Measurements from ENCODE around the gene UNC13A. TPM values are rescaled to one million over a fixed set of nuclear protein-coding genes. Genes with fewer than 3 reads are reported as not detected.

UNC13A gene
- total RNA-seq, 1 experiment from 2014 or later: 0.28 TPM

- Mint-ChIP-seq H3K36me3 (ENCODE audit: insufficient read depth, unreplicated experiment) (no peaks in the 10 kb centered on the region), H3K4me1 (ENCODE audit: low read depth, unreplicated experiment) (peaks cover 17% of the 10 kb centered on the region), H3K27me3 (ENCODE audit: unreplicated experiment) (peaks cover 67% of the 10 kb centered on the region), H3K27ac (ENCODE audit: unreplicated experiment) (no peak overlapping the region), H3K4me3 (ENCODE audit: low read depth, unreplicated experiment) (peak overlapping the region; percentile 10), H3K9me3 (ENCODE audit: low read depth, unreplicated experiment) (no peaks in the 10 kb centered on the region)
- intact Hi-C loops (cut with micrococcal nuclease; ENCODE audit: unreplicated experiment): no loop called here
- TF ChIP-seq, protein P1, sequence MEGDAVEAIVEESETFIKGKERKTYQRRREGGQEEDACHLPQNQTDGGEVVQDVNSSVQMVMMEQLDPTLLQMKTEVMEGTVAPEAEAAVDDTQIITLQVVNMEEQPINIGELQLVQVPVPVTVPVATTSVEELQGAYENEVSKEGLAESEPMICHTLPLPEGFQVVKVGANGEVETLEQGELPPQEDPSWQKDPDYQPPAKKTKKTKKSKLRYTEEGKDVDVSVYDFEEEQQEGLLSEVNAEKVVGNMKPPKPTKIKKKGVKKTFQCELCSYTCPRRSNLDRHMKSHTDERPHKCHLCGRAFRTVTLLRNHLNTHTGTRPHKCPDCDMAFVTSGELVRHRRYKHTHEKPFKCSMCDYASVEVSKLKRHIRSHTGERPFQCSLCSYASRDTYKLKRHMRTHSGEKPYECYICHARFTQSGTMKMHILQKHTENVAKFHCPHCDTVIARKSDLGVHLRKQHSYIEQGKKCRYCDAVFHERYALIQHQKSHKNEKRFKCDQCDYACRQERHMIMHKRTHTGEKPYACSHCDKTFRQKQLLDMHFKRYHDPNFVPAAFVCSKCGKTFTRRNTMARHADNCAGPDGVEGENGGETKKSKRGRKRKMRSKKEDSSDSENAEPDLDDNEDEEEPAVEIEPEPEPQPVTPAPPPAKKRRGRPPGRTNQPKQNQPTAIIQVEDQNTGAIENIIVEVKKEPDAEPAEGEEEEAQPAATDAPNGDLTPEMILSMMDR (IDR thresholded peaks at IDR 0.05; ENCODE audit: unreplicated experiment): no peak
- no peak for DNase-seq
- CTCF ChIA-PET: no interaction called here
- BruUV-seq (replicated peaks): no TSS peak
Observed at GRCh38 chr19:17687141-17687856, 855 bp downstream of the UNC13A start.

- BruUV-seq (replicated peaks): no TSS peak
- Mint-ChIP-seq H3K4me3 (ENCODE audit: low read depth, unreplicated experiment) (no peak overlapping the region), H3K4me1 (ENCODE audit: low read depth, unreplicated experiment) (peaks cover 17% of the 10 kb centered on the region), H3K27ac (ENCODE audit: unreplicated experiment) (no peak overlapping the region), H3K9me3 (ENCODE audit: low read depth, unreplicated experiment) (no peaks in the 10 kb centered on the region), H3K36me3 (ENCODE audit: insufficient read depth, unreplicated experiment) (no peaks in the 10 kb centered on the region), H3K27me3 (ENCODE audit: unreplicated experiment) (peaks cover 70% of the 10 kb centered on the region)
- intact Hi-C loops (cut with micrococcal nuclease; ENCODE audit: unreplicated experiment): no loop called here
- TF ChIP-seq, protein P1 (IDR thresholded peaks at IDR 0.05; ENCODE audit: unreplicated experiment): no peak
- DNase-seq: no peak
- CTCF ChIA-PET: interaction anchor here (0.6 kb wide), 1 partner anchor 15 kb away, joined by 3 read pairs; no protein-coding TSS in a partner anchor
Observed at GRCh38 chr19:17686592-17687024, 1.5 kb downstream of the UNC13A start.

DNA sequence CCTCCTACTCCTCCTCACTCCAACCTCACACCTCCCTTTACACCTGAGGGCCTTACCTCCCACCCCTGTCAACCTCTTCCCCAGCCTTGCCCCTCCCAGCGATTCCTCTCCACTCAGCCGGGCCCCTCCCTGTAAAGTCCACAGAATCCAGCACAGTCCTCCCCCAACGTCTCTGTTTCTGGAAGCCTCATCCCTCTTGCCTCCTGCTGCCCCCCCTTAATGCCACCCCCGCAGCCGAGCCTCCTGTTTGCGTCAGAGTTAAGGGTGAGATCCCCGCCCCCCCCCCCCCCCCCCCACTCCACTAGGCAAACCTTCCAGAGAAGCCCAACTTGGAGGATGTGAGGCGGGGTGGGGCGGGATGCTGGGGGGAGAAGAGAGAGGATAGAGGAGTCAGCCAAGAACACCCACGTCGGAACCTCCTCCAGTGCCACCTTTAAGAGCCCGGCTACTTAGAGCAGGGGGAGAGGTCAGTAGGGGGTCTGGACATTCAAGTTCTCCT lies 2.1 kb downstream of the UNC13A start:
- CTCF ChIA-PET: interaction anchor here (0.6 kb wide), 1 partner anchor 15 kb away, joined by 3 read pairs; no protein-coding TSS in a partner anchor
- H3K36me3 Mint-ChIP-seq (ENCODE audit: insufficient read depth, unreplicated experiment): no peaks in the 10 kb centered on the region
- TF ChIP-seq, protein P1 (IDR thresholded peaks at IDR 0.05; ENCODE audit: unreplicated experiment): no peak
- no peaks in the 10 kb centered on the region for H3K9me3 Mint-ChIP-seq (ENCODE audit: low read depth, unreplicated experiment)
- no TSS peak for BruUV-seq (replicated peaks)
- DNase-seq: no peak
- peaks cover 68% of the 10 kb centered on the region for H3K27me3 Mint-ChIP-seq (ENCODE audit: unreplicated experiment)
- H3K4me3 Mint-ChIP-seq (ENCODE audit: low read depth, unreplicated experiment): no peak overlapping the region
- intact Hi-C loops (cut with micrococcal nuclease; ENCODE audit: unreplicated experiment): no loop called here
- H3K4me1 Mint-ChIP-seq (ENCODE audit: low read depth, unreplicated experiment): peaks cover 17% of the 10 kb centered on the region
- no peak overlapping the region for H3K27ac Mint-ChIP-seq (ENCODE audit: unreplicated experiment)

DNA sequence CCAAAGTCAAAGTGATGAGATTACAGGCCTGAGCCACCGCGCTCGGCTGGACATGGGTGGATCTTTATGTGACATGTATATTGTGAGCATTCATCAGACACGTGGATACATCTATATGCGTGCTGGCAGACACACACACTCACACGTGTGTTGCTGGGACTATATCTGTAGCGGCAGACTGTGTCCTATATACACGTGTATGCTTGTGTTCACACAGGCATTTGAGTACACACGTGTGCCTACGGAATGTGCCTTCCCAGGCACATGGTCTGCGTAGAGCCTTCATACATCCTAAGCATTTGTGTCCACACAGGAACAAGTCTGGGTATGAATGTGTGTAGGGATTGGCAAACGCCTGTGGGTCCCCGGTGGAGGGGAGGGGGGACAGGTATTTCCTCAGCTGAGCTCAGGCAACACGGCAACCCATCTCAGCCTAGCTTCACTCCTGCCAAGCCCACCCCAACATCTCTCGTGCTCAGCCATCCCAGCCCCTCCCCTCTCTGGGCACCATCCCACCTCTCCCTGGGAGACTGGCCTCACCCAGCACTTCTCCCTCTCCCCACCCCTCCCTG lies 2.6 kb downstream of the UNC13A start:
- Mint-ChIP-seq H3K9me3 (ENCODE audit: low read depth, unreplicated experiment) (no peaks in the 10 kb centered on the region), H3K4me1 (ENCODE audit: low read depth, unreplicated experiment) (peaks cover 17% of the 10 kb centered on the region), H3K36me3 (ENCODE audit: insufficient read depth, unreplicated experiment) (no peaks in the 10 kb centered on the region), H3K27me3 (ENCODE audit: unreplicated experiment) (peaks cover 63% of the 10 kb centered on the region), H3K4me3 (ENCODE audit: low read depth, unreplicated experiment) (no peak overlapping the region), H3K27ac (ENCODE audit: unreplicated experiment) (no peak overlapping the region)
- CTCF ChIA-PET: no interaction called here
- intact Hi-C loops (cut with micrococcal nuclease; ENCODE audit: unreplicated experiment): no loop called here
- BruUV-seq (replicated peaks): no TSS peak
- DNase-seq: no peak
- TF ChIP-seq, protein P1 (IDR thresholded peaks at IDR 0.05; ENCODE audit: unreplicated experiment): no peak
